HCT116 (cell line): Measurements from ENCODE around the gene PGBD1.

Experiments used
- CTCF ChIP-seq, 3 experiments: fragments of 200-600 bp in 1 of 3; sonication (generic) in 1 of 3; IDR thresholded peaks in 2 of 3; conservative IDR thresholded peaks in 1 of 3; 2 replicates each; pipeline ENCODE4 v1.5.1; 2012 to 2017; ENCODE audit warnings: low read depth in 2 of 3, low read length in 2 of 3, antibody characterized with exemption in 1 of 3, borderline replicate concordance in 1 of 3, control low read depth in 1 of 3, mild to moderate bottlenecking in 1 of 3, mixed read lengths in 1 of 3, mixed run types in 1 of 3, moderate library complexity in 1 of 3; ENCODE audit not compliant: insufficient read depth in 1 of 3
- ELF1 ChIP-seq: IDR thresholded peaks from 2 replicates; pipeline ENCODE4 v1.6.1; 2012; ENCODE audit warnings: low read depth, borderline replicate concordance
- EZH2 ChIP-seq: fragments of 200-600 bp; sonication (generic); IDR thresholded peaks from 2 replicates; pipeline ENCODE4 v1.6.1; 2017; ENCODE audit warnings: antibody characterized with exemption, mixed run types
- FOSL1 ChIP-seq: IDR thresholded peaks from 2 replicates; pipeline ENCODE4 v1.6.1; 2012; ENCODE audit warnings: low read depth
- JUND ChIP-seq: IDR thresholded peaks from 2 replicates; pipeline ENCODE4 v1.6.1; 2012
- MAX ChIP-seq: IDR thresholded peaks from 2 replicates; pipeline ENCODE4 v1.6.1; 2012
- POLR2A ChIP-seq: IDR thresholded peaks from 2 replicates; pipeline ENCODE4 v1.7.0; 2011; ENCODE audit warnings: borderline replicate concordance; ENCODE audit not compliant: insufficient read depth, insufficient read length; ENCODE audit errors: extremely low read depth
- POLR2AphosphoS5 ChIP-seq: IDR thresholded peaks from 2 replicates; pipeline ENCODE4 v1.6.1; 2011; ENCODE audit warnings: mild to moderate bottlenecking, low read depth, low read length, moderate library complexity
- RAD21 ChIP-seq: IDR thresholded peaks from 2 replicates; pipeline ENCODE4 v1.6.1; 2012; ENCODE audit warnings: low read depth, mild to moderate bottlenecking
- YY1 ChIP-seq: IDR thresholded peaks from 2 replicates; pipeline ENCODE4 v1.6.1; 2011; ENCODE audit warnings: low read length, low read depth, moderate library complexity, mild to moderate bottlenecking; ENCODE audit not compliant: insufficient replicate concordance; ENCODE audit errors: extremely low read depth
- ZNF274 ChIP-seq: fragments of 200-500 bp; sonication (Bioruptor generic); IDR thresholded peaks from 2 replicates; pipeline ENCODE4 v1.6.1; 2014; ENCODE audit warnings: mild to moderate bottlenecking, low read depth, low read length, inconsistent platforms

GRCh38 chr6:28347119-28347518 lies 65.7 kb downstream of the PGBD1 start:
- TF ChIP-seq CTCF (IDR thresholded peaks at IDR 0.05 in 2 of 3, conservative IDR thresholded peaks at IDR 0.05 in 1 of 3; ENCODE audit: borderline replicate concordance in 1 of 3, insufficient read depth in 1 of 3, low read depth in 2 of 3, low read length in 2 of 3) (no peak), RAD21 (no peak), JUND (no peak), POLR2A (no peak), EZH2 (no peak), POLR2AphosphoS5 (no peak), ELF1 (no peak), FOSL1 (no peak), YY1 (no peak), MAX (no peak), ZNF274 (no peak)
